H1 (cell line): ENCODE measurements around the gene DCDC2. TPM values are rescaled to one million over a fixed set of nuclear protein-coding genes. Genes with fewer than 3 reads are reported as not detected.
A peak's percentile ranks its signal among the peaks of the same experiment; 100 is the strongest.

Source experiments
- BACH1 ChIP-seq: IDR thresholded peaks from 2 replicates; pipeline ENCODE4 v1.6.1; 2012; ENCODE audit warnings: low read length, improper control_type of control experiment
- CBX5 ChIP-seq: fragments of 300-800, 300-1000 bp; sonication (generic); IDR thresholded peaks from 2 replicates; pipeline ENCODE4 v1.7.1; 2016; ENCODE audit warnings: antibody characterized with exemption, low read length, low read depth
- CHD1 ChIP-seq: IDR thresholded peaks from 2 replicates; pipeline ENCODE4 v1.6.1; 2012; ENCODE audit warnings: low read depth, low read length, improper control_type of control experiment
- CHD2 ChIP-seq: IDR thresholded peaks from 2 replicates; pipeline ENCODE4 v1.6.1; 2012; ENCODE audit warnings: low read length, improper control_type of control experiment
- CREB1 ChIP-seq: IDR thresholded peaks from 2 replicates; pipeline ENCODE4 v1.6.1; 2012; ENCODE audit warnings: inconsistent platforms
- CTBP2 ChIP-seq: IDR thresholded peaks from 2 replicates; pipeline ENCODE4 v1.7.0; 2011; ENCODE audit warnings: borderline replicate concordance, mild to moderate bottlenecking, moderate library complexity, mixed read lengths, low read length; ENCODE audit not compliant: insufficient read depth, insufficient read length
- EGR1 ChIP-seq: IDR thresholded peaks from 2 replicates; pipeline ENCODE4 v1.6.1; 2011; ENCODE audit warnings: low read depth, low read length, borderline replicate concordance
- HDAC6 ChIP-seq: IDR thresholded peaks from one replicate; pipeline ENCODE4 v1.7.1; 2012; ENCODE audit warnings: low read depth, mild to moderate bottlenecking, inconsistent platforms, low read length, moderate library complexity
- KDM1A ChIP-seq: fragments of 200-600, 300-600 bp; sonication (generic); IDR thresholded peaks from 2 replicates; pipeline ENCODE4 v1.7.1; 2016; ENCODE audit warnings: mild to moderate bottlenecking, low read length, borderline replicate concordance
- NANOG ChIP-seq: IDR thresholded peaks from 2 replicates; pipeline ENCODE4 v1.6.1; 2011; ENCODE audit warnings: low read length, low read depth, mild to moderate bottlenecking, inconsistent platforms; ENCODE audit not compliant: insufficient read depth, poor library complexity, severe bottlenecking
- POU5F1 ChIP-seq: IDR thresholded peaks from 2 replicates; pipeline ENCODE4 v1.6.1; 2011; ENCODE audit warnings: low read depth, mild to moderate bottlenecking, low read length, moderate library complexity
- RBBP5 ChIP-seq: IDR thresholded peaks from 2 replicates; pipeline ENCODE4 v1.7.1; 2012; ENCODE audit warnings: low read depth, mild to moderate bottlenecking, inconsistent platforms, low read length, moderate library complexity, borderline replicate concordance
- SAP30 ChIP-seq: fragments of 300-600 bp; sonication (generic); IDR thresholded peaks from 2 replicates; pipeline ENCODE4 v1.7.1; 2012; ENCODE audit warnings: low read length, moderate library complexity, mild to moderate bottlenecking, inconsistent platforms; ENCODE audit not compliant: insufficient read depth, insufficient replicate concordance
- SUZ12 ChIP-seq: fragments of 200-600 bp; sonication (generic); IDR thresholded peaks from 2 replicates; pipeline ENCODE4 v1.6.1; 2012; ENCODE audit warnings: mild to moderate bottlenecking, inconsistent platforms, low read length, moderate library complexity, mixed read lengths
- TAF1 ChIP-seq: IDR thresholded peaks from 2 replicates; pipeline ENCODE4 v1.6.1; 2011; ENCODE audit warnings: mild to moderate bottlenecking, low read depth, low read length
- TBP ChIP-seq: IDR thresholded peaks from 2 replicates; pipeline ENCODE4 v1.6.1; 2011; ENCODE audit warnings: low read depth, low read length, improper control_type of control experiment
- TCF12 ChIP-seq: IDR thresholded peaks from 2 replicates; pipeline ENCODE4 v1.6.1; 2011; ENCODE audit warnings: low read depth, mild to moderate bottlenecking, low read length
- polyA plus RNA-seq, 7 experiments: library from polyadenylated mRNA; depleted of rRNA in 3 of 7; stranded (reverse) in 5 of 7; unstranded in 2 of 7; fragments of >200 nt in 5 of 7; fragments of 200-250 nt in 2 of 7; gene quantifications; 1 replicate in 5 of 7; 2 replicates in 1 of 7; 4 replicates in 1 of 7; pipeline versions ENCODE4 v1.2.1 to v1.2.3, GENCODE V29; 2011 to 2013; ENCODE audit warnings: missing spikeins in 2 of 7, mixed read lengths in 2 of 7
- total RNA-seq: library from RNA; stranded (reverse); fragmentation: NEBNext Ultra II Directional; extraction: Animal tissue kit (Norgen Biotek cat#: 25700); gene quantifications from 2 replicates; pipeline ENCODE4 v1.2.1, GENCODE V29; 2021
- TF ChIP-seq, protein P1 (sequence below): IDR thresholded peaks from 2 replicates; pipeline ENCODE4 v1.6.1; 2011; ENCODE audit warnings: low read length, improper control_type of control experiment
- TF ChIP-seq, protein P2 (sequence below): IDR thresholded peaks from 2 replicates; pipeline ENCODE4 v1.6.1; 2011; ENCODE audit warnings: low read depth, mild to moderate bottlenecking, low read length; ENCODE audit not compliant: insufficient read depth
- TF ChIP-seq, protein P3 (sequence below): IDR thresholded peaks from 2 replicates; pipeline ENCODE4 v1.6.1; 2012; ENCODE audit warnings: inconsistent platforms

DCDC2 gene
- total and polyA plus RNA-seq, 2 of the 8 experiments (the other 6 are each of a cell fraction or from before 2014, with no cell fraction given), result 0.03 to 0.15 TPM

DNA sequence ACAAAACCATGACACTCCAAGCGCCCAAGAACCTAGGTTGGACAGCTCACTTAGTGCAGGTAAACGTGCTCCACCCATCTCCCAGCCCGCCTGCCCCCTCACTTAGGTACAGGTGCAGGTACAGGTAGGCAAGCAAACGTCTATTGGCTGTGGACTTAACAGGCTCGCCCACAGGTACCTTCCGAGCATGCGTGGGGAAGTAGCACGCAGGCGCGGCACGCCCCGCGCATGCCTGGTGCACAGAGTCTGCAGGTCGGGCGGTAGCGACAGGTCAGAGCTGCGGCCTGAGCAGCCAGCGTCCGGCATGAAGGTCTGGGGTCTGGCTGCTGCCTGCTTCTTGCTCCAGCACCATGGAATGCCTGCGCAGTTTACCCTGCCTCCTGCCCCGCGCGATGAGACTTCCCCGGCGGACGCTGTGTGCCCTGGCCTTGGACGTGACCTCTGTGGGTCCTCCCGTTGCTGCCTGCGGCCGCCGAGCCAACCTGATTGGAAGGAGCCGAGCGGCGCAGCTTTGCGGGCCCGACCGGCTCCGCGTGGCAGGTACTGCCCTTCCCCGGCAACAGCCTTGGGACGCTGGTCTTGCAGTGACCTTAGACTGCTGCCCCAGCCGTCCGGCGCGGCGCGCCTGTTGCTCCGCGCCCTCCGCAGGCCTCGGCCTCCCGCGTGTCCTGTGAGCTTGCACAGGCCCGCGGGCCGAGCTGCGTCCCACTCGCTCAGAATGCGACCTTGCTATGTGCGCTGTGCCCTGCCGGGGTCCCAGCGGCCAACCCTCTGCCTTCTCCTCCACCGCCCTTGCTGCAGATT, 45.0 kb upstream of the DCDC2 start, which contains the start of gene MRS2 (continued):
- TF ChIP-seq, protein P1, sequence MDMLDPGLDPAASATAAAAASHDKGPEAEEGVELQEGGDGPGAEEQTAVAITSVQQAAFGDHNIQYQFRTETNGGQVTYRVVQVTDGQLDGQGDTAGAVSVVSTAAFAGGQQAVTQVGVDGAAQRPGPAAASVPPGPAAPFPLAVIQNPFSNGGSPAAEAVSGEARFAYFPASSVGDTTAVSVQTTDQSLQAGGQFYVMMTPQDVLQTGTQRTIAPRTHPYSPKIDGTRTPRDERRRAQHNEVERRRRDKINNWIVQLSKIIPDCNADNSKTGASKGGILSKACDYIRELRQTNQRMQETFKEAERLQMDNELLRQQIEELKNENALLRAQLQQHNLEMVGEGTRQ, result no peak
- peak; percentile 88 for TF ChIP-seq RBBP5
- TF ChIP-seq TBP, result peak; percentile 79
- TF ChIP-seq CHD2, result no peak
- TF ChIP-seq CREB1, result no peak; the same call in 1 of the 2 replicates
- TF ChIP-seq CHD1, result no peak
- no peak for TF ChIP-seq TCF12
- TF ChIP-seq, protein P2, sequence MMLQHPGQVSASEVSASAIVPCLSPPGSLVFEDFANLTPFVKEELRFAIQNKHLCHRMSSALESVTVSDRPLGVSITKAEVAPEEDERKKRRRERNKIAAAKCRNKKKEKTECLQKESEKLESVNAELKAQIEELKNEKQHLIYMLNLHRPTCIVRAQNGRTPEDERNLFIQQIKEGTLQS, result no peak
- TF ChIP-seq SUZ12, result no peak
- TF ChIP-seq, protein P3, sequence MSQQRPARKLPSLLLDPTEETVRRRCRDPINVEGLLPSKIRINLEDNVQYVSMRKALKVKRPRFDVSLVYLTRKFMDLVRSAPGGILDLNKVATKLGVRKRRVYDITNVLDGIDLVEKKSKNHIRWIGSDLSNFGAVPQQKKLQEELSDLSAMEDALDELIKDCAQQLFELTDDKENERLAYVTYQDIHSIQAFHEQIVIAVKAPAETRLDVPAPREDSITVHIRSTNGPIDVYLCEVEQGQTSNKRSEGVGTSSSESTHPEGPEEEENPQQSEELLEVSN, result peak; percentile 34; the same call in 1 of the 2 replicates
- no peak for TF ChIP-seq NANOG
- no peak for TF ChIP-seq EGR1
- TF ChIP-seq KDM1A, result no peak
- TF ChIP-seq CTBP2, result no peak
- no peak for TF ChIP-seq SAP30
- TF ChIP-seq TAF1, result peak; percentile 83
- no peak for TF ChIP-seq CBX5
- TF ChIP-seq POU5F1, result no peak
- TF ChIP-seq HDAC6, result no peak
- TF ChIP-seq BACH1, result peak; percentile 85
